ENCODE results near the gene KRTAP10-11.
"Not testable (repeated sequence)": the region's sequence is repeated elsewhere in the genome, so short reads cannot be mapped to it uniquely, and the experiment has no call there.

Gene KRTAP10-11

DNA sequence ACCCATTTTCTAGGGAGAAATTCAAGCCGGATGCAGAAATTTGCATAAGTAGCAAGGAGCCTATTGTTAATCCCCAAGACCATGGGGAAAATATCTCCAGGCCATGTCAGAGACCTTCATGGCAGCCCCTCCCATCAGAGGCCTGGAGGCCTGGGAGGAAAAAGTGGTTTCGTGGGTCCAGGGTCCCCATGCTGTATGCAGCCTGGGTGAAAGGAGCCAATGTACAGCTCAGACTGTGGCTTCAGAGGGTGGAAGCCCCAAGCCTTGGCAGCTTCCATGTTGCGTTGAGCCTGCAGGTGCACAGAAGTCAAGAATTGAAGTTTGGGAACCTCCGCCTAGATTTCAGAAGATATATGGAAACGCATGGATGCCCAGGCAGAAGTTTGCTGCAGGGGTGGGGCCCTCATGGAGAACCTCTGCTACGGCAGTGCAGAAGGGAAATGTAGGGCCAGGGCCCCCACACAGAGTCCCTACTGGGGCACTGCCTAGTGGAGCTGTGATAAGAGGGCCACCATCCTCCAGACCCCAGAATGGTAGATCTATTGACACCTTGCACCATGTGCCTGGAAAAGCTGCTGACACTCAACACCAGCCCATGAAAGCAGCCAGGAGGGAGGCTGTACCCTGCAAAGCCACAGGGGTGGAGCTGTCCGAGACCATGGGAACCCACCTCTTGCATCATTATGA is 35.9 kb upstream of the KRTAP10-11 start:
- peaks cover 31% of the 10 kb centered on the region for H3K9me3 Mint-ChIP-seq
- H3K4me1 Mint-ChIP-seq (ENCODE audit: low read depth); H3K4me3 Mint-ChIP-seq; H3K27ac Mint-ChIP-seq; H3K27me3 Mint-ChIP-seq (ENCODE audit: low read depth); DNase-seq (ENCODE audit: low spot score); H3K36me3 Mint-ChIP-seq (ENCODE audit: low read depth): not testable (repeated sequence)

DNA sequence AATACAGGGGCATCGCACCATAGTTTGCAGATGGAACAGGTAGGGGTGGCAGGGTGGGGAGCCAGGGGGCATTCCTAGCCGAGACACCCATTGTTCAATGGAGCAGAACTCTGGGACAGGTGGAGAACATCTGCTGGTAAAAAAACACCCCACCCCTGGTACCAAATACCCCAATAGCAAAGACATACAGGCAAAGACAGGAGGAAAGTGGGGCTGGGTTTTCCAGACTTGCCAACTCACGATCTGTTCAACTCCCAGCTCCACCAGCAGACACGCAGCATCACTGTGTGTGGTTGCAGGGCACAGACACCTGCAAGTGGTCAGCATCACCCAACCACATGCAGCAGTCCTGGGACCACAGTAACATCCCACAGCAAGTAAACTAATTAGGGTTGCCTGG is 34.7 kb upstream of the KRTAP10-11 start:
- Mint-ChIP-seq H3K27ac (no peak overlapping the region), H3K27me3 (ENCODE audit: low read depth) (no peaks in the 10 kb centered on the region), H3K36me3 (ENCODE audit: low read depth) (no peaks in the 10 kb centered on the region), H3K4me3 (no peak overlapping the region), H3K9me3 (peaks cover 31% of the 10 kb centered on the region), H3K4me1 (ENCODE audit: low read depth) (no peaks in the 10 kb centered on the region)
- DNase-seq (ENCODE audit: low spot score) = no peak

DNA sequence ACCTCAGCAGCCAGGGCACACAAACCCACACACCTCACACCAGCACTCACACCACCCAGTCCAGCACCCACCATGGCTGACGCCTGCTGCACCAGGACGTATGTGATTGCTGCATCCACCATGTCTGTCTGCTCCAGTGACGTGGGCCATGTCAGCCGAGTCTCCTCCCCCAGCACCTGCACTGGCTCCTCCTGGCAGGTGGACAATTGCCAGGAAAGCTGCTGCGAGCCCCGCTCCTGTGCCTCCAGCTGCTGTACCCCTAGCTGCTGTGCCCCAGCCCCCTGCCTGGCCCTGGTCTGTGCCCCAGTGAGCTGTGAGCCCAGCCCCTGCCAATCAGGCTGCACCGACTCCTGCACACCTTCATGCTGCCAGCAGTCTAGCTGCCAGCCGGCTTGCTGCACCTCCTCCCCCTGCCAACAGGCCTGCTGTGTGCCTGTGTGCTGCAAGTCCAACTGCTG is 34.2 kb upstream of the KRTAP10-11 start, which contains the start of gene KRTAP10-8:
TSS of gene KRTAP10-8 (plus strand) at position 51 of the 458 bp plus-strand sequence. CDS start at position 73, 22 bp downstream.
- Mint-ChIP-seq H3K27me3 (ENCODE audit: low read depth) (no peaks in the 10 kb centered on the region), H3K4me3 (no peak within 1 kb of the TSS), H3K4me1 (ENCODE audit: low read depth) (no peaks in the 10 kb centered on the region), H3K27ac (no peak within 1 kb of the TSS), H3K36me3 (ENCODE audit: low read depth) (no peaks in the 10 kb centered on the region), H3K9me3 (peaks cover 31% of the 10 kb centered on the region)
- no peak for DNase-seq (ENCODE audit: low spot score)

DNA sequence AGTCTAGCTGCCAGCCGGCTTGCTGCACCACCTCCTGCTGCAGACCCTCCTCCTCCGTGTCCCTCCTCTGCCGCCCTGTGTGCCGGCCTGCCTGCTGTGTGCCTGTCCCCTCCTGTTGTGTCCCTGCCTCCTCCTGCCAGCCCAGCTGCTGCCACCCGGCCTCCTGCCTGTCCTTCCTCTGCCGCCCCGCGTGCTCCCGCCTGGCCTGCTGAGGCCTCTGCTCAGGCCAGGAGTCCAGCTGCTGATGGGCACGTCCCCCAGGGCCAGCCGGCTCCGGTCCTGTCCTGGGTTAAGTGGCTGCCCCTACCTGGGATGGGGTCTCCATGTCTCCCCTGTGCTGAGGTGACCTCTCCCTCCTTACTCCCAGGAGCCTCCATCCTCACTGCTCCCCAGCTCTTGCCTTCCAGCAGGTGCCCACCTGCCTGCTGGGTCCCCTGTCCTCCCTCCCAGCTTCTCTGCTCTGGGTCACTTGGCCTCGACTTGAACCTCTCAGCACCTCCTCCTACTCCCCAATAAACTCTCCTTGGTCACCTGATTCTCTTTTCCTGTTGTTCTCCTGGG is 33.5 kb upstream of the KRTAP10-11 start:
- H3K9me3 Mint-ChIP-seq = peaks cover 31% of the 10 kb centered on the region
- no peaks in the 10 kb centered on the region for H3K36me3 Mint-ChIP-seq (ENCODE audit: low read depth)
- no peak overlapping the region for H3K27ac Mint-ChIP-seq
- no peak overlapping the region for H3K4me3 Mint-ChIP-seq
- no peak for DNase-seq (ENCODE audit: low spot score)
- no peaks in the 10 kb centered on the region for H3K4me1 Mint-ChIP-seq (ENCODE audit: low read depth)
- no peaks in the 10 kb centered on the region for H3K27me3 Mint-ChIP-seq (ENCODE audit: low read depth)

DNA sequence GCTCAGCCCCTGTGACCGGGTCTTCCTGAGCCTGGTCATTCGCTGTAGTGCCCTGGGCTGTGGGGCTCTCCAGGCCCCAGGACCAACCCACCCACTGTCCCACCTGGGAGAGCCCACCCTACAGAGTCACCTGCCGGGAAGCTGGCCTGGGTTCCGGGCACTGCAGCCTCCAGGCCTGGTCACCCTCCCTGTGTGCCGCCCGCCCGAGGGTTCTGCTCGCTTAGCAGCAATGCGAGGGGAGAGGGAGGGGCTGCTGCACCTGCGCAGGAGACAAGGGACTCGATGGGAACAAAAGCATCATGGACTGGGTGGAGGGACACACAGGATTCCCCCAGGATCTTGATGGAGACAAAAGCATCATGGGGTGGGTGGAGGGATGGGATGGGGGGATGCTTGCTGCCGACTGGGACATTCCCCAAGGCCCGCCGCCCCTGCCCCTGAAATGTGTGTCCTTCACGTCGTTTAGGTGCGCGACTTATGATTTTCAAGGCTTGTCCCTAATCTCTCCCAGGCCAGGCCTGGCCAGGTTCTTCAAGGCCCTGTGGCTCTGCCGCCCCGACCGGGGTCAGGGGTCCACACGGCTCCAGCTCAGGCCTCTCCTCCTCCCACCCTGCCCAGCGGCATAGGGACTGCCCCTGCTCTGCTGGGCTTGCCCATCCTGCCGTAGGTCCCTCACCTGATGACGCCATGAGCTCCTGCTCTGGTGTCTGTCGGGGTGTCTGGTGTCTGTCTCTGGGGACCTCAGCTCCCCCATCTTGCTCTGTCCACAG is 32.6 kb upstream of the KRTAP10-11 start:
- Mint-ChIP-seq H3K27me3 (ENCODE audit: low read depth) (no peaks in the 10 kb centered on the region), H3K4me1 (ENCODE audit: low read depth) (peaks cover under 1% of the 10 kb centered on the region), H3K4me3 (no peak overlapping the region), H3K36me3 (ENCODE audit: low read depth) (peaks cover 4% of the 10 kb centered on the region), H3K27ac (no peak overlapping the region), H3K9me3 (peaks cover 37% of the 10 kb centered on the region)
- no peak for DNase-seq (ENCODE audit: low spot score)

DNA sequence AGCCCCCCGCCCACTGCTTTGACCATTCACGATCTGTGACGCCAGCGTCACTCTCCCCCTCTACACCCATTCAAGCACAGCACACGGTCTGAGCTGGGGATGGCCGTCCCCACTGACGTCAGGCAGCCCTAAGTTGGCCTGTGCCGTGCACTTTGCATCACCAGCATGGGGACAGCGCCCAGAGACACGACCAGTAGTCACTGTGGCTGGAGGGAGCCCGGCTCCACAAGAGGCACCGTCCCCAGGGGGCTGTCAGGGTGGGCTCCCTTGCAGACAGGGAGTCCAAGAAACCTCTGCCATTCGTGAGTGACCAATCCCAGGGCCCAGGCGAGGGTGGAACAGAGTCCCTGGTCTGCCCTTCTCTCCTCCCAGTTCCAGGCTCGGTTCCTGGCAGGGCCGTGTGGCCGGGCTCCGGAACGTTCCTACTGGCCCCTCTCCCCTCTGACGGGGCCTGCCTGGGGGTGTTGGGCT is 32.0 kb upstream of the KRTAP10-11 start:
- peaks cover 7% of the 10 kb centered on the region for H3K4me1 Mint-ChIP-seq (ENCODE audit: low read depth)
- no peak for DNase-seq (ENCODE audit: low spot score)
- no peak overlapping the region for H3K4me3 Mint-ChIP-seq
- H3K27ac Mint-ChIP-seq = no peak overlapping the region
- peaks cover 38% of the 10 kb centered on the region for H3K9me3 Mint-ChIP-seq
- H3K36me3 Mint-ChIP-seq (ENCODE audit: low read depth) = peaks cover 10% of the 10 kb centered on the region
- H3K27me3 Mint-ChIP-seq (ENCODE audit: low read depth) = no peaks in the 10 kb centered on the region

DNA sequence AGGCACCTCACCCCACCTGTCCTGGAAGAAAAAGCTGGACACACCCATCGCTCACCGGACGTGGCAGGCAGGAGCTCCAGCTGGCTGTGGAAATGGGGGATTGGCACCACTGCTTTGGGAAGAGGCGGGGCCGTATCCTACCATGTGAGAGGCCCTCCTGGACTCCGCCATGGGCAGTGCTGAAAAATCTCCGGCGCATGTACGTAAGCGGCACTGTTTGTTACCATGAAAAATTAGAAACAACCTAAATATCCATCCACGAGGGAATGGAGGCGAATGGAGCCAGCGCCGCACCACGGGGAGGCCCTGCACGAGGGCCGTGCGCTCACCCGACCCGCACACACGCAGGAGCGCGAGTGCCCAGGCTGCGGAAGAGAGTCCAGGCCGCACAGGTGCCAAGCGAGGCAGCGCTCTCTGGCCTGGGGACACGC is 31.2 kb upstream of the KRTAP10-11 start:
- Mint-ChIP-seq H3K27ac (no peak overlapping the region), H3K36me3 (ENCODE audit: low read depth) (peaks cover 18% of the 10 kb centered on the region), H3K9me3 (peaks cover 38% of the 10 kb centered on the region), H3K27me3 (ENCODE audit: low read depth) (no peaks in the 10 kb centered on the region), H3K4me3 (no peak overlapping the region), H3K4me1 (ENCODE audit: low read depth) (peaks cover 9% of the 10 kb centered on the region)
- no peak for DNase-seq (ENCODE audit: low spot score)

DNA sequence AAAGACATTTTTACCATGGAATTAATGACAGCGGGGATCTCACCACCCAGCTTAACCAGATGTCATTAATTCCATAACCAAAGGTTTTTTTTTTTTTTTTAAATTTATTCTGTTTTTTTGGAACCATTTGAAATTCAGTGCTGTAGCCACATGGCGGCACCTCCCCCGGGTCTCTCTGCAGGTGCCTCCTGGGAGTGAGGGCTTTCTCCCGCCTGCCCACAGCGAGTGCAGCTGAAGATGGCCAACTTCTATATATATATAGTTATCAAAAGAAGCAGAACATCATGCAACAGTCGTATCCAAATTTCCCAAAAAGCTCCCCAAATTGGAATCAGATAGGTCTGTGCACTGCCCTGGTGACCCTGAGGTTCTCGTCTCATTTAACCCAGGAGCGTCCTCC is 30.7 kb upstream of the KRTAP10-11 start:
- H3K4me1 Mint-ChIP-seq (ENCODE audit: low read depth) = peaks cover 9% of the 10 kb centered on the region
- H3K36me3 Mint-ChIP-seq (ENCODE audit: low read depth) = peaks cover 20% of the 10 kb centered on the region

DNA sequence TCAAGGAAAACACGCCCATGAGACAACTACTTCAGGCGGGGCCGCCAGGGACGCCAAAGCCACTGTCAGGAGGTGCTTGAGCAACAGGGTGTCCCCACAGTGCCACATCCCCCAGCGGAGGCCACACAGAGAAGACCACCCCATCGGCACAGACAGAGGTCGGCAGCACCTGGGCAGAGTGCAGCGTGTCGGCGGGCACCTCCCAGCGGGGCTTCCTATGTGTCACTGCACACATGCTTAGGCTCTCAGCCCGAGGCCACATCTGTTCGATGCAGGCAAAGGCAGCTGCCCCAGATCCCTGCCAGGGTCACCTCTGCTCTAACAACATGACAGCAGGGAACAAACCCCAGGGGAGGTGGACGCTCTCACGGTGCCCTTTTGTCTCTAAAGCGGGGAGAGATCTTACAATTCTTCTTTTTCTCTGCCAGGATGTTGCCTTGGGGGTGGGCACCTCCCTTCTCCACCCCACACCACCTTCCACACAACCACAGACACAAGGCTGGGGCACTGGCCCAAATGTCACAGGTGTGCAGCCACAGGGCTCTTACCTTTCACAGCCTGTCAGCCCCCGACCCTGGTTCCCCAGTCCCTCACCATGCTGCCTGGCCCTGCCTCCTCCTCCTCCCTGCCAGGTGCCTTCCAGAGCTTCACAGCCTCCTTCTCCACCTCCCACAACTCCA is 30.2 kb upstream of the KRTAP10-11 start:
- Mint-ChIP-seq H3K4me3 (no peak overlapping the region), H3K4me1 (ENCODE audit: low read depth) (peaks cover 9% of the 10 kb centered on the region), H3K27me3 (ENCODE audit: low read depth) (no peaks in the 10 kb centered on the region), H3K36me3 (ENCODE audit: low read depth) (peaks cover 23% of the 10 kb centered on the region), H3K9me3 (peaks cover 39% of the 10 kb centered on the region), H3K27ac (peak overlapping the region; percentile 36)
- no peak for DNase-seq (ENCODE audit: low spot score)

More for the DNA sequence above, 30.7 kb upstream of the KRTAP10-11 start:
- Mint-ChIP-seq H3K4me3 (no peak overlapping the region), H3K9me3 (peaks cover 39% of the 10 kb centered on the region), H3K27me3 (ENCODE audit: low read depth) (no peaks in the 10 kb centered on the region), H3K27ac (no peak overlapping the region)
- no peak for DNase-seq (ENCODE audit: low spot score)

DNA sequence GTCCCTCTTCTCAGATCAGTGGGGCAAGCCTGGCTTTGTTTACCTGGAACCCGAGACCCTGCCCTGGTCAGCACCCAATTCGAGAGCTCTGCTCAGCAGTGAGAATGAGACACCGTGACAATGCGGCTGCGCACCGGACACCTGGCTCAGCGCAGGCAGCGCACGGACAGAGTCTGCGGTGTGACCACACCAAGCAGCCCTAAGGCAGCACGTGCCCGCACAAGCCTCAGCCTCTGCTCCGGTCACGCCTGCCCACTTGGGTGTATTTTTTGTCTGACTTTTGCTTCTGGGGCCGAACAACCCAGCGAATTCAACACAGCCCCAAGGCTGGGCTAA is 29.7 kb upstream of the KRTAP10-11 start:
- Mint-ChIP-seq H3K36me3 (ENCODE audit: low read depth) (peaks cover 23% of the 10 kb centered on the region), H3K27me3 (ENCODE audit: low read depth) (no peaks in the 10 kb centered on the region), H3K4me1 (ENCODE audit: low read depth) (peaks cover 9% of the 10 kb centered on the region), H3K9me3 (peaks cover 34% of the 10 kb centered on the region), H3K27ac (no peak overlapping the region), H3K4me3 (no peak overlapping the region)
- no peak for DNase-seq (ENCODE audit: low spot score)

DNA sequence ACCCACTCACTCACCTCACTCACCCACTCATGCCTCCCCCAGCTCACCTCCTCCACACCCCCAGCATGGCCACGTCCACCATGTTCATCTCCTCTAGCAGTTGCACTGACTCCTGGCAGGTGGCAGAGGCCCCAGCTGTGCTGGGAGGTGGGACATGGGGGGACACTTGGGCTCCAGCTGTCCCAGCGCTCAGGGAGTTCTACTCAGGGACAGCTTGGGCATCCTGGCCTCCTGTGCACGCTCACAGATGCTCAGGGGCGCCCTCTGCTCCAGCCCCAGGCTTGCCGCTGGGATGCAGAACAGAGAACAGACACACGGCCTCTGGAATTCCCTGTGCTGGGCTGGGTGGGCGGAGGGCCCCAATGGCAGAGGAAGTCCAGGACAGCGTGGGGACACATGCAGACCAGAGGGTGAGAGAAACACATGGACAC is 29.1 kb upstream of the KRTAP10-11 start:
- no peak overlapping the region for H3K27ac Mint-ChIP-seq
- H3K4me3 Mint-ChIP-seq = no peak overlapping the region
- H3K9me3 Mint-ChIP-seq = peaks cover 39% of the 10 kb centered on the region
- H3K27me3 Mint-ChIP-seq (ENCODE audit: low read depth) = no peaks in the 10 kb centered on the region
- peaks cover 23% of the 10 kb centered on the region for H3K36me3 Mint-ChIP-seq (ENCODE audit: low read depth)
- peaks cover 9% of the 10 kb centered on the region for H3K4me1 Mint-ChIP-seq (ENCODE audit: low read depth)
- DNase-seq (ENCODE audit: low spot score) = no peak

DNA sequence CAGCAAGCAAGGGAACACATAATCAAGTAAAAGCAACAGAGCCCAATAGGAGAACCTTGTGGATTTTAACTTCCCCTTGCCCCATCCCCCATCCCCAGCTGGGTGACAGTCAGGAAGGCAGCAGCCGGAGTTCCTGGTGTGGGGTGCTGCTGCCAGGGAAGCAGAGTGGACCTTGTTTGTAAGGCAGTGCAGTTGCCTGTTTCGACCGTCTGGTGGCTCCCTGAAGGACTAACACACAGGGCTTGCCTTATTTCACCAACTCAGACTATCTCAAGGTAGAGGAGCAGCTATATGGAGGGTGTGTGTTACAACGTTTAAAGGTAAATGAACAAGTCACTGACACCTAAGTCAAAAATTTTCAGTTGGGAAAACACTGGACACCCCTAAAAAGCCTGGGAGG is 27.7 kb upstream of the KRTAP10-11 start:
- H3K36me3 Mint-ChIP-seq (ENCODE audit: low read depth) = peaks cover 26% of the 10 kb centered on the region
- H3K4me3 Mint-ChIP-seq = peak overlapping the region; percentile 62
- peaks cover 9% of the 10 kb centered on the region for H3K4me1 Mint-ChIP-seq (ENCODE audit: low read depth)
- peaks cover 49% of the 10 kb centered on the region for H3K9me3 Mint-ChIP-seq
- no peaks in the 10 kb centered on the region for H3K27me3 Mint-ChIP-seq (ENCODE audit: low read depth)
- H3K27ac Mint-ChIP-seq = peak overlapping the region; percentile 73
- no peak for DNase-seq (ENCODE audit: low spot score)

DNA sequence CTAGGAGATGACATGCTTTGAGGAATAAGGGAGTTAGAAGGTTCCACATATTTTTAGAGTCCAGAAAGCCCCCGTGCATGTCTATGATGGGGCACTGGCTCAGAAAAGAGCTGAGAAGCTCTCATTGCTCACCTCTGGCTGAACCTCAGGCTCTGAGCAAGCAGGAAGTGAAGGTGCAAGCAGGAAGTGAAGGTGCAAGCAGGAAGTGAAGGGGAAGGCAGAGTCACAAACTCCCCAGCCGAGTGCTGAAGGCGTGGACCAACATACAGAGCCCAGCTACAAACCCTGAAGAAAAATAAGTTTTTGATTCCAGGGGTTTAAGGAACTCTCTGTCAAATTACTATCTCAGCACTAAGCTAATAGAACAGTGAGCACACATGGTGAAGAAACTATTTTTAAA is 27.3 kb upstream of the KRTAP10-11 start:
- Mint-ChIP-seq H3K4me3 (peak overlapping the region; percentile 62), H3K27ac (peak overlapping the region; percentile 73), H3K36me3 (ENCODE audit: low read depth) (peaks cover 26% of the 10 kb centered on the region), H3K9me3 (peaks cover 53% of the 10 kb centered on the region), H3K4me1 (ENCODE audit: low read depth) (peaks cover 9% of the 10 kb centered on the region), H3K27me3 (ENCODE audit: low read depth) (peaks cover under 1% of the 10 kb centered on the region)
- DNase-seq (ENCODE audit: low spot score) = peak; percentile 15

Measured in T-helper 2 cell treated with Interferon-gamma antibody and Interleukin-4, amounts not matched to agents 5 μg/mL and 100 μg/mL, for 36 hours (primary cell).